ENCODE data around the gene GPR39. TPM values are rescaled to one million over a fixed set of nuclear protein-coding genes. Genes with fewer than 3 reads are reported as not detected.

The GPR39 gene
- total and polyA plus RNA-seq, 2 donors (not counting 1 experiment from before 2014, with no cell fraction given), result not detected

DNA sequence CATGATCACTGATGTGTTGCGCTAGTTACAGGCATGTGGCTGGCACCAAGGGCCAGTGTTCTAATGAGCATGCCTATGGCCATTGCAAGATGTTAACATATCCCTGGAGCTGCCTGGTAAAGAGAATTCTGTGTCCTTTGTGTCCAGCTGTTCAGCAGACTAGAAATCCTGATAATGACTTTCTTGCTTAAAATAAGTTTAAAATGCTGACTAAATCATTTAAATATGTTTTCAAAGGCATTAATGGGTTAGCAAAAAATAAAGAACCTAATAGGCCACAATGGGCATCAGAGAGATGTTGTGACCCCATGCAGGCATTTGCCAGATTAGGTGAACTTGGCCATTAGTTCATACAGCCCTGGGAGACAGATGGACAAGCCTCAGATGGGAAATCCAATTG, 67.5 kb downstream of the GPR39 start:
- Histone ChIP-seq H3K79me2 (ENCODE audit: control insufficient read depth, insufficient read depth, low read length) (no peaks in the 10 kb centered on the region), H3K9me3 (ENCODE audit: control extremely low read depth in 1 of 3, control insufficient read depth in 2 of 3, insufficient read depth in 1 of 3, low read length in 2 of 3) (peaks cover 0 to 5% (median 0%) of the 10 kb centered on the region in 3 donors), H3K27me3 (replicated peaks in 1 of 4; ENCODE audit: control extremely low read depth in 1 of 4, control insufficient read depth in 3 of 4, insufficient read depth in 4 of 4, low read length in 3 of 4) (no peaks in the 10 kb centered on the region), H2AFZ (ENCODE audit: insufficient read depth, low read depth, low read length, poor library complexity, severe bottlenecking) (no peak overlapping the region), H3K27ac (ENCODE audit: low read length in 2 of 2) (no peak overlapping the region), H3K9ac (ENCODE audit: low read length) (no peak overlapping the region), H3K4me2 (replicated peaks; ENCODE audit: low read depth, low read length, poor library complexity, severe bottlenecking) (no peak overlapping the region), H3K4me3 (ENCODE audit: control extremely low read depth in 1 of 5, extremely low read depth in 1 of 5, insufficient read depth in 1 of 5, low read depth in 2 of 5, low read length in 4 of 5) (no peak overlapping the region), H4K20me1 (ENCODE audit: control insufficient read depth, insufficient read depth, low read length, poor library complexity, severe bottlenecking) (no peaks in the 10 kb centered on the region), H3K36me3 (replicated peaks in 1 of 2; ENCODE audit: control extremely low read depth in 1 of 2, control insufficient read depth in 1 of 2, extremely low read depth in 1 of 2, insufficient read depth in 2 of 2, low read length in 1 of 2) (no peaks in the 10 kb centered on the region), H3K4me1 (ENCODE audit: control insufficient read depth in 2 of 2, insufficient read depth in 2 of 2, low read length in 2 of 2) (no peaks in the 10 kb centered on the region)
- ChIA-PET CTCF (no interaction called here), POLR2A (no interaction called here)
- WGBS (ENCODE audit: insufficient coverage), result 86% methylated on average over 1 of the region's 1 CpG
- no peak overlapping the region for H3K4me3 Mint-ChIP-seq
- H3K27ac Mint-ChIP-seq, result no peak overlapping the region
- H3K27me3 Mint-ChIP-seq, result peaks cover 3% of the 10 kb centered on the region
- TF ChIP-seq EZH2 (IDR thresholded peaks at IDR 0.05; ENCODE audit: borderline replicate concordance, insufficient read depth, low read depth, low read length, poor library complexity, severe bottlenecking) (no peak), CTCF (IDR thresholded peaks at IDR 0.05) (no peak)
- no peaks in the 10 kb centered on the region for H3K9me3 Mint-ChIP-seq (ENCODE audit: insufficient read depth)
- DNase-seq (no peak), ATAC-seq (ENCODE audit: low read depth) (no peak)
- intact Hi-C loops (cut with micrococcal nuclease), result no loop called here
- H3K4me1 Mint-ChIP-seq, result no peaks in the 10 kb centered on the region

GRCh38 chr2:132488491-132488890, 71.9 kb downstream of the GPR39 start:
- H3K4me1 Mint-ChIP-seq, result no peaks in the 10 kb centered on the region
- Histone ChIP-seq H3K4me2 (replicated peaks; ENCODE audit: low read depth, low read length, poor library complexity, severe bottlenecking) (no peak overlapping the region), H3K4me3 (ENCODE audit: control extremely low read depth in 1 of 5, extremely low read depth in 1 of 5, insufficient read depth in 1 of 5, low read depth in 2 of 5, low read length in 4 of 5) (no peak overlapping the region), H3K9me3 (ENCODE audit: control extremely low read depth in 1 of 3, control insufficient read depth in 2 of 3, insufficient read depth in 1 of 3, low read length in 2 of 3) (peaks cover 0 to 13% (median 0%) of the 10 kb centered on the region in 3 donors), H2AFZ (ENCODE audit: insufficient read depth, low read depth, low read length, poor library complexity, severe bottlenecking) (no peak overlapping the region), H3K9ac (ENCODE audit: low read length) (no peak overlapping the region), H3K4me1 (ENCODE audit: control insufficient read depth in 2 of 2, insufficient read depth in 2 of 2, low read length in 2 of 2) (no peaks in the 10 kb centered on the region), H3K79me2 (ENCODE audit: control insufficient read depth, insufficient read depth, low read length) (no peaks in the 10 kb centered on the region), H3K27me3 (replicated peaks in 1 of 4; ENCODE audit: control extremely low read depth in 1 of 4, control insufficient read depth in 3 of 4, insufficient read depth in 4 of 4, low read length in 3 of 4) (no peaks in the 10 kb centered on the region), H3K27ac (ENCODE audit: low read length in 2 of 2) (no peak overlapping the region), H4K20me1 (ENCODE audit: control insufficient read depth, insufficient read depth, low read length, poor library complexity, severe bottlenecking) (no peaks in the 10 kb centered on the region), H3K36me3 (replicated peaks in 1 of 2; ENCODE audit: control extremely low read depth in 1 of 2, control insufficient read depth in 1 of 2, extremely low read depth in 1 of 2, insufficient read depth in 2 of 2, low read length in 1 of 2) (no peaks in the 10 kb centered on the region)
- CTCF ChIA-PET, result no interaction called here
- H3K9me3 Mint-ChIP-seq (ENCODE audit: insufficient read depth), result no peaks in the 10 kb centered on the region
- POLR2A ChIA-PET, result no interaction called here
- no peak overlapping the region for H3K4me3 Mint-ChIP-seq
- TF ChIP-seq EZH2 (IDR thresholded peaks at IDR 0.05; ENCODE audit: borderline replicate concordance, insufficient read depth, low read depth, low read length, poor library complexity, severe bottlenecking) (no peak), CTCF (IDR thresholded peaks at IDR 0.05) (no peak)
- 68% methylated on average over 3 of the region's 6 CpGs for WGBS (ENCODE audit: insufficient coverage)
- no peak for ATAC-seq (ENCODE audit: low read depth)
- H3K27me3 Mint-ChIP-seq, result peaks cover 3% of the 10 kb centered on the region
- intact Hi-C loops (cut with micrococcal nuclease), result no loop called here
- no peak for DNase-seq
- H3K27ac Mint-ChIP-seq, result no peak overlapping the region

All from B cell (primary cell).